HG02884 (cell line): ENCODE measurements around the gene BNIP3.

Experiments used
- ATAC-seq: cut with Tn5 transposase; IDR thresholded peaks from one replicate; pipeline ENCODE4 v1.9.1; 2021; ENCODE audit warnings: mild to moderate bottlenecking, moderate library complexity; ENCODE audit not compliant: unreplicated experiment

Gene BNIP3

GRCh38 chr10:131978851-131979250 is 2.9 kb downstream of the BNIP3 start:
- ATAC-seq, result no peak

DNA sequence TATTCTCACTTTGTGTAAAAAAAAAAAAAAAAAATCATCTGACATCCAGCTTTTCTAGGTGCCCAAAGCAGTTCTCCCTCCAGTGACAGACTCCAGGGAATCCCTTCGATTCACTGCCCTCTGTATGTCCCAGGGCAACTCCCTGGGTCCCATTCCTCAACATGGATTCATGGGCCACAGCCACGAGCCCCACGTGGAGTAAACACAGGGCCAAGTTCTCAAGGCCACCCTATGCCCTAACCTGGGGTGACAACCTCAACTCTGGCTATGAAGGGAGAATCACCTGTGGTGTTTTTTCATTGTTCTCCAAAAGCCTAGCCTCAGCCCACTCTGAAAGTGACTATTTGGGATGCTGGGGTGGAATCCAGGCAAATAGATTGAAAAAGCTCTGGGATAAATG is 3.4 kb downstream of the BNIP3 start:
- ATAC-seq, result no peak

- ATAC-seq, result no peak
These were observed 4.2 kb downstream of the BNIP3 start for GRCh38 chr10:131977323-131978096.

GRCh38 chr10:131975796-131976195 is 5.9 kb downstream of the BNIP3 start:
- ATAC-seq, result no peak

GRCh38 chr10:131975003-131975402 is 6.7 kb downstream of the BNIP3 start:
- no peak for ATAC-seq

DNA sequence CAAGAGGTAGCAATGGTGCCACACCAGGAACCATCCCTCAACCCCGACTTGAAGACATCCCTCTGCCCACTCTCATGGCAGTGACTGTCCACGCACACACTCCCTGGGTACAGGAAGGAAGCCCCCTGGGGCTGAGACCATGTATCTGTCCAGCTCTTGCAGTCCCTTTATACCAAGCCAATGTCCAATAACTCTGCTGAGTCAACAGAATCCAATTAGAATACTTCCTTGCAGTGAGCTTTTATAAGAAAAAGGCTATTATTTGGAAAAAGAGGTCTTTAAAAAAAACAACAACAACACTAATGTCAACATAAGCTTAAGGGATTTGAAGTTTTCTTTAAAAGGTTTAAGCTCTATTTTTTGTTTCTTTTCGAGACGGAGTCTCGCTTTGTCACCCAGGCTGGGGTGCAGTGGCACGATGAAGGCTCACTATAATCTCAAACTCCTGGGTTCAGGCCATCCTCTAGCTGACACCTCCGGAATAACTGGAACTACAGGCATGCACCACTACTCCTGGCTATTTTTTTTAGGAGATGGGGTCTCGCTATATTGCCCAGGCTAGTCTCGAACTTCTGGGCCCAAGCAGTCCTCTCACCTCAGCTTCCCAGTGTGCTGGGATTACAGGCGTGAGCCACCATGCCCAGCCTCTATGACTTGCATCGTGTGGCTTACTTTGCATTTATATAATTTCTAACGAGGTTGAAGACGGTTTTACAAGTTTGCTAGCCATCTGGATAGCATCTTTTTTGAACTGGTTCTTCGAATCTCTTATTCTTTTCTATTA is 7.5 kb downstream of the BNIP3 start:
- ATAC-seq, result no peak

GRCh38 chr10:131973160-131973951 is 8.4 kb downstream of the BNIP3 start:
- ATAC-seq, result no peak

GRCh38 chr10:131972474-131973071 is 9.2 kb downstream of the BNIP3 start:
- ATAC-seq, result peak; percentile 51

- ATAC-seq, result no peak
These were observed 10.1 kb downstream of the BNIP3 start for GRCh38 chr10:131971591-131971990.

- ATAC-seq, result no peak
These were observed 10.8 kb downstream of the BNIP3 start for GRCh38 chr10:131970946-131971345.

- ATAC-seq, result no peak
These were observed 12.8 kb downstream of the BNIP3 start for GRCh38 chr10:131968949-131969348.

- no peak for ATAC-seq
These were observed 17.4 kb downstream of the BNIP3 start for GRCh38 chr10:131964298-131964697.

- no peak for ATAC-seq
These were observed 17.9 kb downstream of the BNIP3 start for GRCh38 chr10:131963811-131964210.

GRCh38 chr10:131963350-131963749 is 18.4 kb downstream of the BNIP3 start:
- no peak for ATAC-seq

GRCh38 chr10:131961777-131962662 is 19.7 kb downstream of the BNIP3 start:
- no peak for ATAC-seq

- ATAC-seq, result no peak
These were observed 20.5 kb downstream of the BNIP3 start for GRCh38 chr10:131961047-131961776.

GRCh38 chr10:131960631-131961046 is 21.1 kb downstream of the BNIP3 start:
- no peak for ATAC-seq

GRCh38 chr10:131959841-131960240 is 21.9 kb downstream of the BNIP3 start:
- ATAC-seq, result no peak

- no peak for ATAC-seq
These were observed 26.0 kb downstream of the BNIP3 start for GRCh38 chr10:131955591-131956340.
